ENCODE data around the gene SOX12. TPM values are rescaled to one million over a fixed set of nuclear protein-coding genes. Genes with fewer than 3 reads are reported as not detected.
"Not testable (repeated sequence)": the region's sequence is repeated elsewhere in the genome, so short reads cannot be mapped to it uniquely, and the experiment has no call there.

Gene SOX12
- total RNA-seq, 2 experiments from 2014 or later, result 5.5 to 5.8 TPM

DNA sequence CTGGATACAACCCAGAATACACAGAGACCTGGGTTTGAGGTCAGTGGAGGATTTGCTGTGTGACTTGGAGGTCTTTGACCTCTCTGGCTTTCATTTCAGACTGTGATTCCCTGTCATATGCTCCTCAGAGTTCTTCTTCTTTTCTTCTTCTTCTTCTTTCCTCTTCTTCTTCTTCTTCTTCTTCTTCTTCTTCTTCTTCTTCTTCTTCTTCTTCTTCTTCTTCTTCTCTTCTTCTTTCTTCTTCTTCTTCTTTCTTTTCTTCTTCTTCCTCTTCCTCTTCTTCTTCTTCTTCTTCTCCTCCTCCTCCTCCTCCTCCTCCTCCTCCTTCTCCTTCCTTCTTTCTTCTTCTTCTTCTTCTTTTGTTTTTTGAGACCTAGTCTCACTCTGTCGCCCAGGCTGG, 10.7 kb downstream of the SOX12 start:
- H3K36me3 Mint-ChIP-seq (ENCODE audit: low read depth); H3K9me3 Mint-ChIP-seq (ENCODE audit: insufficient read depth); H3K4me3 Mint-ChIP-seq; H3K27ac Mint-ChIP-seq; ATAC-seq; POLR2A ChIA-PET; H3K4me1 Mint-ChIP-seq (ENCODE audit: low read depth); H3K27me3 Mint-ChIP-seq (ENCODE audit: low read depth); DNase-seq: not testable (repeated sequence)
- CTCF ChIA-PET, result interaction anchor here (1.1 kb wide), 1 partner anchor 70 kb away, joined by 3 read pairs; no protein-coding TSS in a partner anchor

DNA sequence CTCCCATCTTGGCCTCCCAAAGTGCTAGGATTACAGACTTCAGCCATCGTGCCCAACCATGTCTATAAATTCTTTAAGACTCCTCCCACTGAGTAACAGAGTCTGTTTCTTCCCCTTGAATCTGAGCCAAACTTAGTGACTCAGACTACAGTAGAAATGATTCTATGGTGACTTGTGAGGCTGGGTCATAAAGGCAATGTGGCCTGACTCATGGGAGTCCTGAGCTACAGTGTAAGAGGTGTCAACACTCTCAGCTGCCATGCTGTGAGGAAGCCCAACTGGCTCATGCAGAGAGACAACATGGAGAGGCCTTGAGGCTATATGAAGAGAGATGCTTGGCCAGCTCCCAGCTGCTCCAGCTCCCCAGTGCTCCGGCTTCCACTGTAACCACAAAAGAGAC, 16.3 kb downstream of the SOX12 start:
- ATAC-seq, result no peak

GRCh38 chr20:343107-343506, 17.8 kb downstream of the SOX12 start:
- ChIA-PET CTCF (no interaction called here), POLR2A (no interaction called here)
- Mint-ChIP-seq H3K27me3 (ENCODE audit: low read depth) (peaks cover 10% of the 10 kb centered on the region), H3K27ac (no peak overlapping the region), H3K4me3 (no peak overlapping the region), H3K36me3 (ENCODE audit: low read depth) (peaks cover 2% of the 10 kb centered on the region), H3K4me1 (ENCODE audit: low read depth) (peaks cover 7% of the 10 kb centered on the region), H3K9me3 (ENCODE audit: insufficient read depth) (no peaks in the 10 kb centered on the region)
- ATAC-seq, result no peak
- no peak for DNase-seq

More for the DNA sequence above, 16.3 kb downstream of the SOX12 start:
- ChIA-PET POLR2A (no interaction called here), CTCF (interaction anchor here (1.2 kb wide), 1 partner anchor 11 kb away, joined by 7 read pairs; no protein-coding TSS in a partner anchor)
- H3K36me3 Mint-ChIP-seq (ENCODE audit: low read depth), result peaks cover 2% of the 10 kb centered on the region
- no peak overlapping the region for H3K27ac Mint-ChIP-seq
- DNase-seq, result no peak
- H3K9me3 Mint-ChIP-seq (ENCODE audit: insufficient read depth), result no peaks in the 10 kb centered on the region
- H3K4me1 Mint-ChIP-seq (ENCODE audit: low read depth), result peaks cover 10% of the 10 kb centered on the region
- peaks cover 10% of the 10 kb centered on the region for H3K27me3 Mint-ChIP-seq (ENCODE audit: low read depth)
- H3K4me3 Mint-ChIP-seq, result no peak overlapping the region

- Mint-ChIP-seq H3K36me3 (ENCODE audit: low read depth) (peaks cover 2% of the 10 kb centered on the region), H3K27me3 (ENCODE audit: low read depth) (peaks cover 6% of the 10 kb centered on the region), H3K4me3 (peak overlapping the region; percentile 58), H3K4me1 (ENCODE audit: low read depth) (peaks cover 18% of the 10 kb centered on the region), H3K27ac (peak overlapping the region; percentile 31), H3K9me3 (ENCODE audit: insufficient read depth) (no peaks in the 10 kb centered on the region)
- DNase-seq (no peak), ATAC-seq (no peak)
- ChIA-PET CTCF (interaction anchor here (2.6 to 4.1 kb wide), 2 partner anchors 9 to 16 kb away, joined by 12 to 26 read pairs; no protein-coding TSS in a partner anchor), POLR2A (no interaction called here)
Measured at GRCh38 chr20:346033-346639, 20.8 kb downstream of the SOX12 start.

DNA sequence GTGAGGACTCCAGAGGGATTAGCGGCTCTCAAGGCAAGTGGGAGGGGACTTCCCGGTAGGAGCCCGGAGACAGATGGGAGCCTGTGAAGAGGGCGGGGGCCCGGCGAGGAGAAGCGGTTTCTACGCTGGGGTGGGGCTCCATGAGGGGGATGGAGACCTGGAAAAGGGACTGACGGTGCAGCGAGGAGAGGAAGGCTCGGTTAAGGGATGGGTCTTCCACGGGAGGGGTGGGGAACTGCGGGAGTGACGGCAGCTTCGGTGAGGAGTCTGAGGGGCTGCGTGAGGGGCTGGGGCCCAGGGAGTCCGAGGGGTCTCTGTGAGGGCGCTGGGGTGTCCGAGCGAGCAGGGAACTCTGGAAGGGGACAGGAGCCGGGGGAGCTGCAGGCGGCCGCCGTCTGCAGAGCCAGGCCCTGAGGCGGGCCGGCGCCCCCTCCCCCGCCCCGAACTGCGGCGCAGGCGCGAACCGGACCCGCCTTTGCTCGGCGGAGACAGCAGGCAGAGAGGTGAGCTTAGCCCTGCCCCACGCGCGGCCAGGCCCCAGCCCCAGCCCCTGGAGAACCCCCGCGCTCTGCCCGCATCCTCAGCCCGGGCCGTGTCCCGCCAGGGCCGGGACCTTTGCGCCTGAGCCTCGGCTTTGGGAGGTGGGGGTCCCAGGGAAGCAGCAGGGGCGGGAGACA, 21.4 kb downstream of the SOX12 start, which contains the start of gene NRSN2:
TSS of gene NRSN2 (plus strand) at position 472 of the 677 bp plus-strand sequence. CDS start 2,533 bp downstream, outside the sequence.
- peaks cover 24% of the 10 kb centered on the region for H3K4me1 Mint-ChIP-seq (ENCODE audit: low read depth)
- peak within 1 kb of the TSS; percentile 81 for H3K4me3 Mint-ChIP-seq
- H3K27me3 Mint-ChIP-seq (ENCODE audit: low read depth), result peaks cover 6% of the 10 kb centered on the region
- ATAC-seq (peak; percentile 18), DNase-seq (no peak)
- peaks cover 2% of the 10 kb centered on the region for H3K36me3 Mint-ChIP-seq (ENCODE audit: low read depth)
- ChIA-PET POLR2A (interaction anchor here (1.0 kb wide), 1 partner anchor 50 kb away, joined by 4 read pairs; the partner anchor contains the start of gene ZCCHC3), CTCF (interaction anchor here (2.6 to 4.1 kb wide), 2 partner anchors 8 to 17 kb away, joined by 12 to 26 read pairs; no protein-coding TSS in a partner anchor)
- H3K27ac Mint-ChIP-seq, result peak within 1 kb of the TSS; percentile 77
- no peaks in the 10 kb centered on the region for H3K9me3 Mint-ChIP-seq (ENCODE audit: insufficient read depth)

GRCh38 chr20:347317-347639, 21.9 kb downstream of the SOX12 start:
- ChIA-PET CTCF (interaction anchor here (4.1 kb wide), 1 partner anchor 17 kb away, joined by 26 read pairs; no protein-coding TSS in a partner anchor), POLR2A (interaction anchor here (1.0 kb wide), 1 partner anchor 50 kb away, joined by 4 read pairs; the partner anchor contains the start of gene ZCCHC3)
- Mint-ChIP-seq H3K9me3 (ENCODE audit: insufficient read depth) (no peaks in the 10 kb centered on the region), H3K27ac (no peak overlapping the region), H3K27me3 (ENCODE audit: low read depth) (peaks cover 6% of the 10 kb centered on the region), H3K4me3 (peak overlapping the region; percentile 81), H3K36me3 (ENCODE audit: low read depth) (peaks cover 2% of the 10 kb centered on the region), H3K4me1 (ENCODE audit: low read depth) (peaks cover 29% of the 10 kb centered on the region)
- ATAC-seq (no peak), DNase-seq (no peak)

- ChIA-PET POLR2A (interaction anchor here (1.0 kb wide), 1 partner anchor 51 kb away, joined by 4 read pairs; the partner anchor contains the start of gene ZCCHC3), CTCF (interaction anchor here (4.1 kb wide), 1 partner anchor 18 kb away, joined by 26 read pairs; no protein-coding TSS in a partner anchor)
- Mint-ChIP-seq H3K9me3 (ENCODE audit: insufficient read depth) (no peaks in the 10 kb centered on the region), H3K4me1 (ENCODE audit: low read depth) (peaks cover 35% of the 10 kb centered on the region), H3K27ac (peak overlapping the region; percentile 77), H3K27me3 (ENCODE audit: low read depth) (peaks cover 6% of the 10 kb centered on the region), H3K4me3 (peak overlapping the region; percentile 81), H3K36me3 (ENCODE audit: low read depth) (peaks cover 2% of the 10 kb centered on the region)
- ATAC-seq, result peak; percentile 92
- peak; percentile 76 for DNase-seq
Measured at GRCh38 chr20:347640-348484, 22.5 kb downstream of the SOX12 start.

DNA sequence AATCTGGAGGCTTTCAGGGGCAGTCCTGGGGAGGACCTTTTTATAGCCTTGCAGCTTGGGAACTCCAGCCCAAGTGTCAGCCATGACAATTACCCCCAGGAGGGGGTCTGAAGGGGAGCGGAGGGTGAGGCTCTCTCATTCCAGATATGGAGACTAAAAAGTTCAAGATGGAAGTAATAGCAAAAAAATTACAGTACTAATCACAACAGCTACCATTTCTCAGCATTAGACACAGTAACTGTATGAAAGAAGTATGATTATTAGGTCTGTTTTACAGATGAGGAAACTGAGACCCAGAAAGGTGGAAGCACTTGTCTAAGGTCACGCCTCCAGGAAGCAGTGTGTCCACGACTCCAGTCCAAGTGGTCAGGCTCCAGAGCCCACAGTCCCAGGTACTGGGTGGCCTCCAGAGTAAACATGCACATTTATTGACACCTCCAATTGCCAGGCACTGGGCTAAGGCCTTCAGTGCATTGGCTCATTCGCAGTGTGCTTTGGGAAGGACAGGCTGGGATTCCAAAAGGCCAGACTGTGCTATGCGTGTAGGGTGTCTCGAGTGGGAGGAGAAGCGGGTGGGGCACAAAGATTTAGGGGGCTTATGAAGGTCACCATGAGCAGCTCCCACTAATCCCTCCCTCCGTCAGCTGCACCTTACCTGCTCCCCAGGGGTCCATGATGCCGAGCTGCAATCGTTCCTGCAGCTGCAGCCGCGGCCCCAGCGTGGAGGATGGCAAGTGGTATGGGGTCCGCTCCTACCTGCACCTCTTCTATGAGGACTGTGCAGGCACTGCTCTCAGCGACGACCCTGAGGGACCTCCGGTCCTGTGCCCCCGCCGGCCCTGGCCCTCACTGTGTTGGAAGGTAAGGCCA, 23.9 kb downstream of the SOX12 start:
- ATAC-seq, result no peak
- no peaks in the 10 kb centered on the region for H3K9me3 Mint-ChIP-seq (ENCODE audit: insufficient read depth)
- peaks cover 6% of the 10 kb centered on the region for H3K27me3 Mint-ChIP-seq (ENCODE audit: low read depth)
- H3K4me1 Mint-ChIP-seq (ENCODE audit: low read depth), result peaks cover 35% of the 10 kb centered on the region
- no peak overlapping the region for H3K4me3 Mint-ChIP-seq
- ChIA-PET POLR2A (interaction anchor here (0.7 kb wide), 1 partner anchor 129 kb away, joined by 3 read pairs; no protein-coding TSS in a partner anchor), CTCF (interaction anchor here (1.0 kb wide), 1 partner anchor 83 kb away, joined by 3 read pairs; no protein-coding TSS in a partner anchor)
- H3K36me3 Mint-ChIP-seq (ENCODE audit: low read depth), result peaks cover 2% of the 10 kb centered on the region
- no peak for DNase-seq
- H3K27ac Mint-ChIP-seq, result no peak overlapping the region

- H3K36me3 Mint-ChIP-seq (ENCODE audit: low read depth), result no peaks in the 10 kb centered on the region
- H3K9me3 Mint-ChIP-seq (ENCODE audit: insufficient read depth), result no peaks in the 10 kb centered on the region
- H3K27me3 Mint-ChIP-seq (ENCODE audit: low read depth), result no peaks in the 10 kb centered on the region
- H3K4me3 Mint-ChIP-seq, result no peak overlapping the region
- H3K27ac Mint-ChIP-seq, result no peak overlapping the region
- peaks cover 33% of the 10 kb centered on the region for H3K4me1 Mint-ChIP-seq (ENCODE audit: low read depth)
- ChIA-PET CTCF (interaction anchor here (0.8 to 6.3 kb wide), 8 partner anchors 10 to 292 kb away, joined by 3 to 30 read pairs (median 4); no protein-coding TSS in a partner anchor), POLR2A (no interaction called here)
- no peak for DNase-seq
- no peak for ATAC-seq
Measured at GRCh38 chr20:353166-353565, 27.8 kb downstream of the SOX12 start.

- CTCF ChIA-PET, result interaction anchor here (0.8 to 6.3 kb wide), 21 partner anchors 9 to 313 kb away, joined by 3 to 30 read pairs (median 4); partner anchors contain the start of genes TBC1D20 and TRIB3
- Mint-ChIP-seq H3K27me3 (ENCODE audit: low read depth) (peaks cover 3% of the 10 kb centered on the region), H3K36me3 (ENCODE audit: low read depth) (no peaks in the 10 kb centered on the region), H3K9me3 (ENCODE audit: insufficient read depth) (no peaks in the 10 kb centered on the region), H3K4me3 (no peak overlapping the region), H3K4me1 (ENCODE audit: low read depth) (peaks cover 28% of the 10 kb centered on the region), H3K27ac (no peak overlapping the region)
- peak; percentile 98 for ATAC-seq
- peak; percentile 87 for DNase-seq
- POLR2A ChIA-PET, result interaction anchor here (0.5 kb wide), 1 partner anchor 42 kb away, joined by 3 read pairs; no protein-coding TSS in a partner anchor
Measured at GRCh38 chr20:354298-354977, 29.1 kb downstream of the SOX12 start.

Measured in activated CD8-positive, alpha-beta T cell treated with anti-CD3 and anti-CD28 coated beads, Interleukin-2, amount 10 ng/mL, durations not matched to agents 7 days and 5 days (primary cell).